Neural progenitor cell (in vitro differentiated cells): ENCODE data around the gene RBCK1.

Experiments
- EZH2 ChIP-seq: fragments of 200-600 bp; sonication (generic); IDR thresholded peaks from 2 replicates; pipeline ENCODE4 v1.6.1; 2017; ENCODE audit warnings: antibody characterized with exemption, mild to moderate bottlenecking, moderate library complexity
- TF ChIP-seq, protein P1 (sequence below): fragments of 200-600 bp; sonication (generic); IDR thresholded peaks from 2 replicates; pipeline ENCODE4 v1.5.1; 2017; ENCODE audit warnings: antibody characterized with exemption, mild to moderate bottlenecking

DNA sequence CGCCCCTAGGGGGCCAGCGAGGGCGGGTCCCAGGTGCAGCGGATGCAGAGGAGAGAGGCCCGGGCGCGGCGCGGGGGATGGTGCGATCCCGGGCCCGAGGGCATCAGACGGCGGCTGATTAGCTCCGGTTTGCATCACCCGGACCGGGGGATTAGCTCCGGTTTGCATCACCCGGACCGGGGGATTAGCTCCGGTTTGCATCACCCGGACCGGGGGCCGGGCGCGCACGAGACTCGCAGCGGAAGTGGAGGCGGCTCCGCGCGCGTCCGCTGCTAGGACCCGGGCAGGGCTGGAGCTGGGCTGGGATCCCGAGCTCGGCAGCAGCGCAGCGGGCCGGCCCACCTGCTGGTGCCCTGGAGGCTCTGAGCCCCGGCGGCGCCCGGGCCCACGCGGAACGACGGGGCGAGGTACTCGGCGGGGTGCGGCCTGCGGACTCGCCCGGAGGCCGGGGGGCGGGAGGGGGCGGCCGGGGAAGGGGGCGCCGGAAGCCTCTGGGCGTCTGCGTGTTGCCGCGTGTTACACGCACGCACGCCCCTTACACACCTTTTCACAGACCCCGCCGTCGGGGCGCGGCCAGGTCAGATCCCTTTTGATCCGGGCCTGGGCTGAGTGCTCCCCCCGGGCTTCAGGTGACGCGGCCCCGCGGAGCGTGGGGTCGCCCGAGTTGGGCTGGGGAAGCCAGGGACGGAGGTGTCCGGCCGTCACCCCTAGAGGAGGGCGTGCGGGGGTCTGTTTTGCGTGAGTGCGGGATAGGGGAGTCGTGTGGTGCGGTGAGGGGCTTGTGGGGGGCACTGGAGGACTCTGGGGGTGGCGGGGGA lies 27.1 kb upstream of the RBCK1 start:
- TF ChIP-seq, protein P1, sequence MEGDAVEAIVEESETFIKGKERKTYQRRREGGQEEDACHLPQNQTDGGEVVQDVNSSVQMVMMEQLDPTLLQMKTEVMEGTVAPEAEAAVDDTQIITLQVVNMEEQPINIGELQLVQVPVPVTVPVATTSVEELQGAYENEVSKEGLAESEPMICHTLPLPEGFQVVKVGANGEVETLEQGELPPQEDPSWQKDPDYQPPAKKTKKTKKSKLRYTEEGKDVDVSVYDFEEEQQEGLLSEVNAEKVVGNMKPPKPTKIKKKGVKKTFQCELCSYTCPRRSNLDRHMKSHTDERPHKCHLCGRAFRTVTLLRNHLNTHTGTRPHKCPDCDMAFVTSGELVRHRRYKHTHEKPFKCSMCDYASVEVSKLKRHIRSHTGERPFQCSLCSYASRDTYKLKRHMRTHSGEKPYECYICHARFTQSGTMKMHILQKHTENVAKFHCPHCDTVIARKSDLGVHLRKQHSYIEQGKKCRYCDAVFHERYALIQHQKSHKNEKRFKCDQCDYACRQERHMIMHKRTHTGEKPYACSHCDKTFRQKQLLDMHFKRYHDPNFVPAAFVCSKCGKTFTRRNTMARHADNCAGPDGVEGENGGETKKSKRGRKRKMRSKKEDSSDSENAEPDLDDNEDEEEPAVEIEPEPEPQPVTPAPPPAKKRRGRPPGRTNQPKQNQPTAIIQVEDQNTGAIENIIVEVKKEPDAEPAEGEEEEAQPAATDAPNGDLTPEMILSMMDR: peak; percentile 19
- TF ChIP-seq EZH2: no peak
